ENCODE measurements around the gene LRRC14B.
"Not testable (repeated sequence)": the region's sequence is repeated elsewhere in the genome, so short reads cannot be mapped to it uniquely, and the experiment has no call there.

The LRRC14B gene

DNA sequence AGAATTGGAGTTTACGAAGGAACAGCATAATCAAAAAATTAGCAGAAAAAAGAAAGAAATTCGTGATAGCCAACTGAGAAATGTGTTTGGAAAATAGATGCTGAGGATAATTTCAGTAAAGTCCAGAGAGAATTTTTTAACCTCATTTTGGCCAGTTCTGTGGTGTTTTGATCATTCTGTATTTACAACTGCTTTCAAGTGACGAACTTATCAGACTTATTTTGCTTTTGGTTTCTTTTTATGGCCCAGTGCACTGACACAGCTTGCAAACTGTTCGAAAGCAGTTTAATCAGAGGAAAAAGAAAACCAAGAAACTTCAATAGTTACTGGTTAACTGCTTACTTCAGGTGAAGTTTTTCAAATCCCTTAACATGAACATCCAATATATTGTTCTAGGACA lies 28.7 kb downstream of the LRRC14B start:
- Histone ChIP-seq H3K4me1 (ENCODE audit: control insufficient read depth, low read length) (peaks cover 43% of the 10 kb centered on the region), H3K79me2 (ENCODE audit: control insufficient read depth, low read length) (peaks cover 93% of the 10 kb centered on the region), H3K9me3 (ENCODE audit: control insufficient read depth, insufficient read depth, low read length) (no peaks in the 10 kb centered on the region), H3K4me3 (ENCODE audit: low read length) (peak overlapping the region; percentile 86), H3K27ac (ENCODE audit: low read depth, low read length) (no peak overlapping the region), H3K9me2 (replicated peaks; ENCODE audit: control insufficient read depth, low read length) (no peaks in the 10 kb centered on the region), H4K20me1 (ENCODE audit: control insufficient read depth, insufficient read depth, low read depth, low read length) (peaks cover 22% of the 10 kb centered on the region), H3K36me3 (ENCODE audit: control insufficient read depth, low read length) (peaks cover 59% of the 10 kb centered on the region), H3F3A (ENCODE audit: control insufficient read depth, insufficient read depth) (no peaks in the 10 kb centered on the region), H3K27me3 (ENCODE audit: control insufficient read depth, low read length) (no peaks in the 10 kb centered on the region), H3K4me2 (ENCODE audit: low read length) (peak overlapping the region; percentile 71)
- TF ChIP-seq EZH2phosphoT487 (IDR thresholded peaks at IDR 0.05; ENCODE audit: borderline replicate concordance, low read length) = no peak
- TF ChIP-seq, protein P1, sequence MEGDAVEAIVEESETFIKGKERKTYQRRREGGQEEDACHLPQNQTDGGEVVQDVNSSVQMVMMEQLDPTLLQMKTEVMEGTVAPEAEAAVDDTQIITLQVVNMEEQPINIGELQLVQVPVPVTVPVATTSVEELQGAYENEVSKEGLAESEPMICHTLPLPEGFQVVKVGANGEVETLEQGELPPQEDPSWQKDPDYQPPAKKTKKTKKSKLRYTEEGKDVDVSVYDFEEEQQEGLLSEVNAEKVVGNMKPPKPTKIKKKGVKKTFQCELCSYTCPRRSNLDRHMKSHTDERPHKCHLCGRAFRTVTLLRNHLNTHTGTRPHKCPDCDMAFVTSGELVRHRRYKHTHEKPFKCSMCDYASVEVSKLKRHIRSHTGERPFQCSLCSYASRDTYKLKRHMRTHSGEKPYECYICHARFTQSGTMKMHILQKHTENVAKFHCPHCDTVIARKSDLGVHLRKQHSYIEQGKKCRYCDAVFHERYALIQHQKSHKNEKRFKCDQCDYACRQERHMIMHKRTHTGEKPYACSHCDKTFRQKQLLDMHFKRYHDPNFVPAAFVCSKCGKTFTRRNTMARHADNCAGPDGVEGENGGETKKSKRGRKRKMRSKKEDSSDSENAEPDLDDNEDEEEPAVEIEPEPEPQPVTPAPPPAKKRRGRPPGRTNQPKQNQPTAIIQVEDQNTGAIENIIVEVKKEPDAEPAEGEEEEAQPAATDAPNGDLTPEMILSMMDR (IDR thresholded peaks at IDR 0.05; ENCODE audit: low read depth, low read length, poor library complexity, severe bottlenecking) = no peak

DNA sequence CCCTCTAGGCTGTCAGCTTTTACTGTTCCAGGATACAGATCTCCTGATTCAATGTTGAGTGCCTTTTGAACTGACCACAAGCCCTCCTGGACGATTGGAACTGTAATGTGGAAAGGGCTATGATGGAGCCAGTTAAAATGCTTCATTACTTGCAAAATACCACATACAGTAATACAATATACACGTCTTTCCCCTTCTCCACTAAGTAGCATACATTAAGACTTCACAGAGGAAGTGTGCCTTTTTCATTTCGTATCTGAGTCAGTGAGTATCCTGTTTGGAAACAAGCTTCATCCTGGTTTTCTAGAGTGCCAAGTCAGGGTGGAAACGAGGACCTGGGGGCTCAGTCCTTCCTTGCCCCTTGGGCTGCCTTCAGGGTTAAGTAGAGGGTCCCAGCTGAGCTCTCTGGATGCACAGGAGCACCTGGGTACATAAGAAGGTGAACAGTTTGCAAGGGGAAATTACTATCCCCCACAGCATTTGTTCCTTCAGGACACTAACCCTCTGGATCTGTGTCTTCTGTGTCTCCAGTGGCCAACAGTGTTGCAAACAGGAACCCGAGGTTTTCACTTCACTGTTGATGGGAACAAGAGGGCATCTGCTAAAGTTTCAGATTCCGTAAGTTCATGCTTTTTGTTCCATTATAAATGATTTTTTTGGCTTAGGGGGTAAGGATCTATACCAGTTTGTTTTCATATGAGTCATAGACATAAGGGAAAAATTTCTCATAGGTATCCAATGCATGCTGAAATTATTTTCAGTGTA lies 31.8 kb downstream of the LRRC14B start:
- not testable (repeated sequence) for H3F3A ChIP-seq (ENCODE audit: control insufficient read depth, insufficient read depth); H3K4me2 ChIP-seq (ENCODE audit: low read length); H3K9me2 ChIP-seq (replicated peaks; ENCODE audit: control insufficient read depth, low read length); H3K27me3 ChIP-seq (ENCODE audit: control insufficient read depth, low read length); H3K4me3 ChIP-seq (ENCODE audit: low read length); H3K9me3 ChIP-seq (ENCODE audit: control insufficient read depth, insufficient read depth, low read length); H3K27ac ChIP-seq (ENCODE audit: low read depth, low read length)
- H3K4me1 ChIP-seq (ENCODE audit: control insufficient read depth, low read length) = peaks cover 26% of the 10 kb centered on the region
- H4K20me1 ChIP-seq (ENCODE audit: control insufficient read depth, insufficient read depth, low read depth, low read length) = peaks cover 22% of the 10 kb centered on the region
- H3K36me3 ChIP-seq (ENCODE audit: control insufficient read depth, low read length) = peaks cover 78% of the 10 kb centered on the region
- peaks cover 69% of the 10 kb centered on the region for H3K79me2 ChIP-seq (ENCODE audit: control insufficient read depth, low read length)

DNA sequence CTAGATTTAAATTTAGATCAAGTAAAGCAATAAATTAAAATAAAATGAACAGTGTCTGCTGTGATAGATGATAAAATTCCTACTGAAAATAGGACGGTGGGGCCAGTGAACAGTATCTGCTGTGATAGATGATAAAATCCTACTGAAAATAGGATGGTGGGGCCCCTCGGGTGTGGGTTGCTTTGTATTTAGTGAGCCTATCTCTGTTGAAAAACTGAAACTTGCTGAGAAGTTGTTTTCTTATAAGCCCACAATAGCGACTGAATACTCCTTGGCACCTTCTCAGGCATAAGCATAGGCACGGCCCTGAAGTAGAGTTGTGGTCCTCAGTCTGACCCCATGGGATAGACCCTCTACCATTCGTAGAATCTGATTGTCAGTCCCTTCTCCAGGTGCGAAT lies 32.5 kb downstream of the LRRC14B start:
- H3K27me3 ChIP-seq (ENCODE audit: control insufficient read depth, low read length) = no peaks in the 10 kb centered on the region
- peaks cover 22% of the 10 kb centered on the region for H4K20me1 ChIP-seq (ENCODE audit: control insufficient read depth, insufficient read depth, low read depth, low read length)
- peaks cover 63% of the 10 kb centered on the region for H3K79me2 ChIP-seq (ENCODE audit: control insufficient read depth, low read length)
- H3F3A ChIP-seq (ENCODE audit: control insufficient read depth, insufficient read depth) = no peaks in the 10 kb centered on the region
- H3K4me1 ChIP-seq (ENCODE audit: control insufficient read depth, low read length) = peaks cover 26% of the 10 kb centered on the region
- no peaks in the 10 kb centered on the region for H3K9me3 ChIP-seq (ENCODE audit: control insufficient read depth, insufficient read depth, low read length)
- no peaks in the 10 kb centered on the region for H3K9me2 ChIP-seq (replicated peaks; ENCODE audit: control insufficient read depth, low read length)
- peaks cover 78% of the 10 kb centered on the region for H3K36me3 ChIP-seq (ENCODE audit: control insufficient read depth, low read length)
- TF ChIP-seq, protein P1 (IDR thresholded peaks at IDR 0.05; ENCODE audit: low read depth, low read length, poor library complexity, severe bottlenecking) = no peak
- TF ChIP-seq EZH2phosphoT487 (IDR thresholded peaks at IDR 0.05; ENCODE audit: borderline replicate concordance, low read length) = no peak
- H3K4me2 ChIP-seq (ENCODE audit: low read length) = no peak overlapping the region
- no peak overlapping the region for H3K27ac ChIP-seq (ENCODE audit: low read depth, low read length)
- H3K4me3 ChIP-seq (ENCODE audit: low read length) = no peak overlapping the region

DNA sequence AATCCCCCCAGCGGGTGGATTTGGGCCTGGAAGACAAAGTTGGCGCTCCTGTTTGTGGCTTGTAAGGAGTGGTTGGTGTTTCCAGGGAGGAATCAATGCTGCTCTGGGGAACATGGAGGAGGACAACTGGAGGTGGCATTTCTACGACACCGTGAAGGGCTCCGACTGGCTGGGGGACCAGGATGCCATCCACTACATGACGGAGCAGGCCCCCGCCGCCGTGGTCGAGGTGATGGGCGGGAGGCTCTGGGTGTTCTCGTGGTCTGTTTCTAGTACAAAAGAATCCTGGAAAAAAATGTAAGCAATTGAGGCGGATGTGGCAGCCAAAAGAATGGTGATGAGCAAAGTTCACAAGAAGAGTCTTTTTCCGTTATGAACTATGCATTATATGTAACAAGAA lies 34.0 kb downstream of the LRRC14B start:
- H3K9me2 ChIP-seq (replicated peaks; ENCODE audit: control insufficient read depth, low read length) = no peaks in the 10 kb centered on the region
- H3F3A ChIP-seq (ENCODE audit: control insufficient read depth, insufficient read depth) = no peaks in the 10 kb centered on the region
- no peak for TF ChIP-seq EZH2phosphoT487 (IDR thresholded peaks at IDR 0.05; ENCODE audit: borderline replicate concordance, low read length)
- TF ChIP-seq, protein P1 (IDR thresholded peaks at IDR 0.05; ENCODE audit: low read depth, low read length, poor library complexity, severe bottlenecking) = no peak
- H3K9me3 ChIP-seq (ENCODE audit: control insufficient read depth, insufficient read depth, low read length) = no peaks in the 10 kb centered on the region
- H3K4me1 ChIP-seq (ENCODE audit: control insufficient read depth, low read length) = peaks cover 18% of the 10 kb centered on the region
- H3K4me2 ChIP-seq (ENCODE audit: low read length) = no peak overlapping the region
- H4K20me1 ChIP-seq (ENCODE audit: control insufficient read depth, insufficient read depth, low read depth, low read length) = peaks cover 18% of the 10 kb centered on the region
- H3K79me2 ChIP-seq (ENCODE audit: control insufficient read depth, low read length) = peaks cover 47% of the 10 kb centered on the region
- H3K4me3 ChIP-seq (ENCODE audit: low read length) = no peak overlapping the region
- peaks cover 85% of the 10 kb centered on the region for H3K36me3 ChIP-seq (ENCODE audit: control insufficient read depth, low read length)
- H3K27ac ChIP-seq (ENCODE audit: low read depth, low read length) = no peak overlapping the region
- no peaks in the 10 kb centered on the region for H3K27me3 ChIP-seq (ENCODE audit: control insufficient read depth, low read length)

DNA sequence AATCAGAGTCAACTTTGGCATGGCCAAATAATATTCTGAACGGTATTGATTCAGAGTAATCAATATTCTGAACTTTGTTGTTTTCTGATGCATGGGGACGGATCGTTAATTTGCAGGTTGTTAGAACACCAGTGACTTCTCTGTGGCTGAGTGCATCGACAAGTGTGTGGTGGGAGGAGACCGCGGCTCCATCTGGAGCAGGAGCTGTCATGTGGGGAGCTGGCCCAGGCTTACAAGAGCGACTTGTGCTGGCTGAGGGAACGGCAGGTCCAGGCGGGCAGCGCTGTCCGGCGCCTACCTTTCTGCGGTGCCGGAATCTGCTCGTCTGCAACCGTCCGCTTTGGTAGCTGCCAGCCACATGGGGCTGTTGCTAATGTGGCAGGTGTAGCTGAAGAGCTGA lies 36.1 kb downstream of the LRRC14B start:
- H3K4me3 ChIP-seq (ENCODE audit: low read length); H3K27ac ChIP-seq (ENCODE audit: low read depth, low read length); H3K4me1 ChIP-seq (ENCODE audit: control insufficient read depth, low read length); H3K27me3 ChIP-seq (ENCODE audit: control insufficient read depth, low read length); H3K4me2 ChIP-seq (ENCODE audit: low read length); H4K20me1 ChIP-seq (ENCODE audit: control insufficient read depth, insufficient read depth, low read depth, low read length); H3K9me3 ChIP-seq (ENCODE audit: control insufficient read depth, insufficient read depth, low read length); H3F3A ChIP-seq (ENCODE audit: control insufficient read depth, insufficient read depth); H3K9me2 ChIP-seq (replicated peaks; ENCODE audit: control insufficient read depth, low read length): not testable (repeated sequence)
- peaks cover 27% of the 10 kb centered on the region for H3K79me2 ChIP-seq (ENCODE audit: control insufficient read depth, low read length)
- peaks cover 88% of the 10 kb centered on the region for H3K36me3 ChIP-seq (ENCODE audit: control insufficient read depth, low read length)

Data from DOHH2 (cell line).